OCI-LY7 (cell line): ENCODE data around the gene AOAH. TPM values are rescaled to one million over a fixed set of nuclear protein-coding genes. Genes with fewer than 3 reads are reported as not detected.

Source experiments
- BruUV-seq: library from RNA; stranded (reverse); fragments of 400-500 nt; replicated peaks from 2 replicates; lab custom pipeline; 2021; lab: Mats Ljungman, UMichigan
- CTCF ChIA-PET: fragments of 300-600 bp; sonication (Branson Sonifier 250); formaldehyde crosslinking; loops from one replicate; lab custom pipeline; 2022; ENCODE audit warnings: antibody characterized with exemption; ENCODE audit not compliant: unreplicated experiment; lab: Charles Lee
- POLR2A ChIA-PET: fragments of 300-600 bp; sonication (Branson Sonifier 250); formaldehyde crosslinking; loops from one replicate; lab custom pipeline; 2022; ENCODE audit warnings: antibody characterized with exemption; lab: Charles Lee
- DNase-seq: peaks from one replicate; pipeline ENCODE4 v3.0.0-alpha.2; 2015; ENCODE audit warnings: low spot score
- H2AFZ ChIP-seq: fragments of 200-600 bp; sonication (generic), shearing (Covaris generic); 2 replicates; pipeline ENCODE4 v1.6.1; 2014; ENCODE audit warnings: mild to moderate bottlenecking, antibody characterized with exemption, low read length, moderate library complexity
- H3K27ac ChIP-seq: fragments of 200-600 bp; sonication (generic); 2 replicates; pipeline ENCODE4 v1.5.1; 2014; ENCODE audit warnings: mixed run types, low read depth, mild to moderate bottlenecking, moderate library complexity, low read length, inconsistent platforms; ENCODE audit not compliant: poor library complexity, severe bottlenecking
- H3K36me3 ChIP-seq: fragments of 200-600 bp; sonication (generic); 2 replicates; pipeline ENCODE4 v1.6.1; 2014; ENCODE audit warnings: mild to moderate bottlenecking, antibody characterized with exemption, low read length, moderate library complexity, mixed read lengths; ENCODE audit not compliant: insufficient read depth
- H3K4me1 ChIP-seq: fragments of 200-600 bp; sonication (generic); 2 replicates; pipeline ENCODE4 v1.5.1; 2014; ENCODE audit warnings: mild to moderate bottlenecking, low read length; ENCODE audit not compliant: insufficient read depth, poor library complexity, severe bottlenecking
- H3K4me2 ChIP-seq: fragments of 200-600 bp; sonication (generic); 2 replicates; pipeline ENCODE4 v1.6.1; 2014; ENCODE audit warnings: mild to moderate bottlenecking, low read length
- H3K4me3 ChIP-seq: fragments of 200-600 bp; sonication (generic); 2 replicates; pipeline ENCODE4 v1.5.1; 2014; ENCODE audit warnings: mild to moderate bottlenecking, low read depth, low read length; ENCODE audit not compliant: poor library complexity, severe bottlenecking
- H3K79me2 ChIP-seq: fragments of 200-600 bp; sonication (generic); 2 replicates; pipeline ENCODE4 v1.6.1; 2016; ENCODE audit warnings: low read depth, mild to moderate bottlenecking, low read length, moderate library complexity, mixed read lengths; ENCODE audit not compliant: insufficient read depth
- H3K9me2 ChIP-seq: fragments of 200-600 bp; sonication (generic); 2 replicates; pipeline ENCODE4 v1.6.1; 2016; ENCODE audit warnings: mild to moderate bottlenecking, low read length, mixed read lengths; ENCODE audit not compliant: insufficient read depth
- H3K9me3 ChIP-seq: fragments of 200-600 bp; sonication (generic); 2 replicates; pipeline ENCODE4 v1.6.1; 2014; ENCODE audit warnings: mild to moderate bottlenecking, mixed run types, low read length, mixed read lengths
- H4K20me1 ChIP-seq: fragments of 200-600 bp; sonication (generic); 2 replicates; pipeline ENCODE4 v1.6.1; 2014; ENCODE audit warnings: mild to moderate bottlenecking, antibody characterized with exemption, low read length, moderate library complexity, mixed read lengths; ENCODE audit not compliant: insufficient read depth
- CTCF ChIP-seq: fragments of 200-600 bp; sonication (generic); conservative IDR thresholded peaks from 2 replicates; pipeline ENCODE4 v1.5.1; 2014; ENCODE audit warnings: mild to moderate bottlenecking, antibody characterized with exemption, low read length, moderate library complexity, mixed read lengths
- EZH2phosphoT487 ChIP-seq: fragments of 200-600 bp; sonication (generic); IDR thresholded peaks from 2 replicates; pipeline ENCODE4 v1.6.1; 2018; ENCODE audit warnings: low read depth, borderline replicate concordance, mild to moderate bottlenecking, mixed run types, antibody characterized with exemption, low read length, moderate library complexity, mixed read lengths
- intact Hi-C: fragments of 100-400 bp; cut with micrococcal nuclease; formaldehyde crosslinking; loops from one replicate; pipeline ENCODE4 v1.10.0; 2022; ENCODE audit not compliant: unreplicated experiment
- total RNA-seq, 2 experiments: library from RNA; depleted of rRNA in 1 of 2; stranded (reverse); fragments of >200 nt in 1 of 2; shearing (Covaris generic) in 1 of 2; gene quantifications; 2 replicates each; pipeline ENCODE4 v1.2.3, GENCODE V29; 2014 to 2022

The AOAH gene
- total RNA-seq, 2 experiments from 2014 or later: 0.13 to 0.61 TPM

DNA sequence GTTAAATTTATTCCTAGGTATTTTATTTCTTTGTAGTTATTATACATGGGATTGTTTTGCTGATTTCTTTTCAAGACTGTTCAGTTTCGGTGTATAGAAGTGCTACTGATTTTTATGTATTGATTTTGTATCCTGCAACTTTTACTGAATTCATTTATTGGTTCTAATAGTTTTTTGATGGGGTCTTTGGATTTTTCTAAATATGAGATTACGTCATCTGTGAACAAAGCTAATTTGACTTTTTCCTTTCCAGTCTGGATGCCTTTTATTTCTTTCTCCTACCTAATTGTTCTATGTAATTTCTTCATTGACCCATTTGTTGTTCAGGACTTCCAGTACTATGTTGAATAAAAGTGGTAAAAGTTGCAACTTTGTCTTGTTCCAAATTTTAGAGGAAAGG is 5.8 kb upstream of the AOAH start:
- intact Hi-C loops: no loop called here
- H3K4me2 ChIP-seq: no peak overlapping the region
- no TSS peak for BruUV-seq
- H4K20me1 ChIP-seq: no peaks in the 10 kb centered on the region
- TF ChIP-seq EZH2phosphoT487 (no peak), CTCF (no peak)
- no peak overlapping the region for H3K4me3 ChIP-seq
- no peaks in the 10 kb centered on the region for H3K79me2 ChIP-seq
- H3K4me1 ChIP-seq: no peaks in the 10 kb centered on the region
- CTCF ChIA-PET: no interaction called here
- no peak for DNase-seq
- POLR2A ChIA-PET: interaction anchor here (0.6 to 0.7 kb wide), 2 partner anchors 14 to 793 kb away, joined by 3 to 4 read pairs; no protein-coding TSS in a partner anchor
- H3K36me3 ChIP-seq: no peaks in the 10 kb centered on the region
- no peaks in the 10 kb centered on the region for H3K9me3 ChIP-seq
- 0 out of 2 replicates have a peak, but pooled peaks cover 2% of the 10 kb centered on the region for H3K9me2 ChIP-seq
- no peak overlapping the region for H2AFZ ChIP-seq
- H3K27ac ChIP-seq: no peak overlapping the region

GRCh38 chr7:36728143-36728542 is 3.8 kb upstream of the AOAH start:
- Histone ChIP-seq H3K27ac (no peak overlapping the region), H3K4me1 (no peaks in the 10 kb centered on the region), H3K4me2 (no peak overlapping the region), H3K4me3 (no peak overlapping the region), H2AFZ (no peak overlapping the region), H3K36me3 (no peaks in the 10 kb centered on the region), H3K9me3 (no peaks in the 10 kb centered on the region), H3K79me2 (no peaks in the 10 kb centered on the region), H3K9me2 (0 out of 2 replicates have a peak, but pooled peaks cover 2% of the 10 kb centered on the region), H4K20me1 (no peaks in the 10 kb centered on the region)
- no peak for DNase-seq
- ChIA-PET CTCF (no interaction called here), POLR2A (no interaction called here)
- no peak for TF ChIP-seq EZH2phosphoT487
- TF ChIP-seq CTCF: no peak
- intact Hi-C loops: no loop called here
- BruUV-seq: no TSS peak

- POLR2A ChIA-PET: interaction anchor here (0.7 to 1.3 kb wide), 2 partner anchors 12 to 16 kb away, joined by 3 to 5 read pairs; no protein-coding TSS in a partner anchor
- TF ChIP-seq CTCF (no peak), EZH2phosphoT487 (no peak)
- Histone ChIP-seq H4K20me1 (no peaks in the 10 kb centered on the region), H3K4me1 (no peaks in the 10 kb centered on the region), H3K79me2 (no peaks in the 10 kb centered on the region), H3K9me3 (no peaks in the 10 kb centered on the region), H3K4me3 (no peak overlapping the region), H3K4me2 (no peak overlapping the region), H3K36me3 (no peaks in the 10 kb centered on the region), H2AFZ (no peak overlapping the region), H3K9me2 (0 out of 2 replicates have a peak, but pooled peaks cover 2% of the 10 kb centered on the region), H3K27ac (no peak overlapping the region)
- BruUV-seq: no TSS peak
- CTCF ChIA-PET: no interaction called here
- DNase-seq: no peak
- intact Hi-C loops: no loop called here
Observed at GRCh38 chr7:36726806-36727503, 2.7 kb upstream of the AOAH start.
